Trophoblast cell (in vitro differentiated cells and primary cell): ENCODE results near the gene LETMD1.
A peak's percentile ranks its signal among the peaks of the same experiment; 100 is the strongest.
"Not testable (repeated sequence)": the region's sequence is repeated elsewhere in the genome, so short reads cannot be mapped to it uniquely, and the experiment has no call there.

Experiments used
- DNase-seq, 2 donors: peaks; one replicate each; pipeline ENCODE4 v3.0.0-alpha.2; 2016
- H2AFZ ChIP-seq: 2 replicates; pipeline ENCODE4 v1.6.1; 2013; ENCODE audit warnings: low read length, moderate library complexity, mild to moderate bottlenecking; ENCODE audit not compliant: insufficient read depth, poor library complexity
- H2AK5ac ChIP-seq: 2 replicates; pipeline ENCODE4 v1.6.1; 2013; ENCODE audit warnings: mild to moderate bottlenecking, low read length
- H2BK120ac ChIP-seq: 2 replicates; pipeline ENCODE4 v1.6.1; 2013; ENCODE audit warnings: low read length, mild to moderate bottlenecking, moderate library complexity; ENCODE audit not compliant: insufficient read depth, poor library complexity
- H2BK12ac ChIP-seq: 2 replicates; pipeline ENCODE4 v1.6.1; 2013; ENCODE audit warnings: mild to moderate bottlenecking, low read length, moderate library complexity
- H2BK5ac ChIP-seq: 2 replicates; pipeline ENCODE4 v1.6.1; 2013; ENCODE audit warnings: low read length, low read depth, moderate library complexity, mild to moderate bottlenecking; ENCODE audit not compliant: poor library complexity
- H3K14ac ChIP-seq: 2 replicates; pipeline ENCODE4 v1.6.1; 2013; ENCODE audit warnings: mild to moderate bottlenecking, low read length
- H3K18ac ChIP-seq: 2 replicates; pipeline ENCODE4 v1.6.1; 2013; ENCODE audit warnings: mild to moderate bottlenecking, low read length
- H3K23ac ChIP-seq: 2 replicates; pipeline ENCODE4 v1.6.1; 2013; ENCODE audit warnings: low read length
- H3K27ac ChIP-seq: 2 replicates; pipeline ENCODE4 v1.5.1; 2013; ENCODE audit warnings: low read depth, mild to moderate bottlenecking, inconsistent platforms, low read length, moderate library complexity
- H3K27me3 ChIP-seq: 2 replicates; pipeline ENCODE4 v1.6.1; 2013; ENCODE audit warnings: inconsistent platforms, mild to moderate bottlenecking, low read length, moderate library complexity; ENCODE audit not compliant: insufficient read depth
- H3K36me3 ChIP-seq, 2 experiments: 1 replicate in 1 of 2; 2 replicates in 1 of 2; pipeline ENCODE4 v1.6.1; 2013; ENCODE audit warnings: low read length in 2 of 2, mild to moderate bottlenecking in 2 of 2, moderate library complexity in 1 of 2; ENCODE audit not compliant: insufficient read depth in 2 of 2, control insufficient read depth in 1 of 2
- H3K4ac ChIP-seq: 2 replicates; pipeline ENCODE4 v1.6.1; 2013; ENCODE audit warnings: low read depth, mild to moderate bottlenecking, low read length, moderate library complexity
- H3K4me1 ChIP-seq, 2 experiments: 1 replicate in 1 of 2; 2 replicates in 1 of 2; pipeline ENCODE4 v1.6.1; 2013; ENCODE audit warnings: low read length in 2 of 2, mild to moderate bottlenecking in 2 of 2, moderate library complexity in 1 of 2; ENCODE audit not compliant: insufficient read depth in 2 of 2, control insufficient read depth in 1 of 2
- H3K4me2 ChIP-seq: 2 replicates; pipeline ENCODE4 v1.6.1; 2013; ENCODE audit warnings: inconsistent platforms, mild to moderate bottlenecking, low read length, moderate library complexity
- H3K4me3 ChIP-seq: 2 replicates; pipeline ENCODE4 v1.5.1; 2013; ENCODE audit warnings: mild to moderate bottlenecking, low read depth, low read length, inconsistent platforms
- H3K79me1 ChIP-seq: one replicate; pipeline ENCODE4 v1.6.1; 2013; ENCODE audit warnings: low read length
- H3K79me2 ChIP-seq: 2 replicates; pipeline ENCODE4 v1.6.1; 2013; ENCODE audit warnings: low read length, mild to moderate bottlenecking; ENCODE audit not compliant: control insufficient read depth, insufficient read depth, poor library complexity
- H3K9ac ChIP-seq: 2 replicates; pipeline ENCODE4 v1.6.1; 2013; ENCODE audit warnings: mild to moderate bottlenecking, low read length
- H3K9me3 ChIP-seq: 2 replicates; pipeline ENCODE4 v1.6.1; 2013; ENCODE audit warnings: low read depth, mild to moderate bottlenecking, control low read depth, inconsistent platforms, low read length; ENCODE audit not compliant: insufficient read depth
- H4K12ac ChIP-seq: 2 replicates; pipeline ENCODE4 v1.6.1; 2013; ENCODE audit warnings: low read depth, mild to moderate bottlenecking, low read length, moderate library complexity
- H4K8ac ChIP-seq: 2 replicates; pipeline ENCODE4 v1.6.1; 2013; ENCODE audit warnings: low read depth, mild to moderate bottlenecking, low read length, moderate library complexity
- H4K91ac ChIP-seq: one replicate; pipeline ENCODE4 v1.6.1; 2013; ENCODE audit warnings: low read depth, mild to moderate bottlenecking, low read length, moderate library complexity
- WGBS: extraction: QIAGEN DNeasy Blood & Tissue Kit; methylation state at CpG from one replicate; pipeline ENCODE4 v1.1.7; 2013; ENCODE audit warnings: missing lambda C conversion rate; ENCODE audit not compliant: insufficient read length, insufficient coverage; ENCODE audit errors: extremely low coverage; 5-methylcytosine and 5-hydroxymethylcytosine counted together

The LETMD1 gene

DNA sequence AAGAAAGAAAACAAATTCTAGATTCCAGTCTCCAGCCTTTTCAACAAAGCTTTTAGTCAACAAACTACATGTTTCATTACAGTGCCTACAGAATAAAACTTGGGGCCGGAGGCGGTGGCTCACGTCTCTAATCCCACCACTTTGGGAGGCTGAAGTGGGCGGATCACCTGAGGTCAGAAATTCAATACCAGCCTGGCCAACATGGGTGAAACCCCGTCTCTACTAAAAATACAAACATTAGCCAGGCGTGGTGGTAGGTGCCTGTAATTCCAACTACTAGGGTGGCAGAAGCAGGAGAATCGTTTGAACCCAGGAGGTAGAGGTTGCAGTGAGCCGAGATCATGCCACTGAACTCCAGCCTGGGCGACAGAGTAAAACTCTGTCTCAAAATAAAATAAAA lies 33.7 kb upstream of the LETMD1 start:
- H3K36me3 ChIP-seq, H3K4me2 ChIP-seq, H3K4me1 ChIP-seq, H3K79me1 ChIP-seq, H3K27me3 ChIP-seq, DNase-seq, H4K91ac ChIP-seq, H4K12ac ChIP-seq, H2AFZ ChIP-seq, H3K4me3 ChIP-seq, H2AK5ac ChIP-seq, H3K4ac ChIP-seq, H3K18ac ChIP-seq, H3K27ac ChIP-seq, H4K8ac ChIP-seq, H3K14ac ChIP-seq, H3K79me2 ChIP-seq, H2BK12ac ChIP-seq, H3K9ac ChIP-seq, H2BK120ac ChIP-seq, H3K9me3 ChIP-seq, H2BK5ac ChIP-seq, H3K23ac ChIP-seq: not testable (repeated sequence)
- no CpG with 5 or more reads among the region's 9 CpGs for WGBS

DNA sequence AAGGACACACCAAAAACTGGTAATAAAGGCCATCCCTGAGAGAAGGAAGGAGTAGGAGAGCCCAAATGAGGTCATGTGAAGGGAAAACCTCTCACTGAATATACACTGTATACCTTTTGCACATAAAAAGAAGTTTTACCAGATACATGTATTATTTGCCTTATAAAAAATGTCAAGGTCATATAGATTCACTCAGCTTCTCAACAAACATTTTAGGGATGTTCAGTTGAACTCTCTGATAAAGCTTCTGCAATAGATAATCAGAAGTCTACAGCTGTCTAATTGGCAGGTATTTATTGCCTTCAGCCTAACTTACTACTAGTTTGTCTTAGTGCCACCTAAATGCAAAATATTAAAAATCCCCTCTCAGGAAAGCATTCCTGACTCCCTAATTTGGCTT lies 30.7 kb upstream of the LETMD1 start:
- DNase-seq, result no peak

DNA sequence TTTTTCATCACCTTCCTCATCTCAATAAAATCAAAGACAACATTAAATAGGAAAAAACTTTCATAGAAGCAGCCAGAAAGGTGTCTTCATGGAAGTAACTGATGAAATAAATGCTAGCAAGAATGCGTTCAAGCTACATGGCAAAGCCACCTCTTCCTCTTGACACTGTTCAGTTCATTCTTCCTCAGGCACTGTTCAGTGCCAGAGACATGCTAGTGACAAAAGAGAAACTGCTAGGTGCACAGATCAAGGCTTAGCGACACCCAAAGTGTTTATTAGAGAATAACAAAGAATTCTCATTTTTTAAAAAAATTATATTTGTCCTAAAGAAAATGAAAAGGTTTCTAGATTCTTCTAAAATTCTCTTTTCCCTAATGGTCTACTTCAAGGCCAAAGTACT lies 29.2 kb upstream of the LETMD1 start:
- Histone ChIP-seq H3K79me1 (no peaks in the 10 kb centered on the region), H3K4me1 (no peaks in the 10 kb centered on the region), H2AFZ (no peak overlapping the region), H2AK5ac (no peak overlapping the region), H3K23ac (no peak overlapping the region), H2BK120ac (no peak overlapping the region), H2BK5ac (no peak overlapping the region), H3K27ac (no peak overlapping the region), H4K12ac (no peak overlapping the region), H3K14ac (no peak overlapping the region), H3K4me2 (no peak overlapping the region), H3K27me3 (no peaks in the 10 kb centered on the region), H3K36me3 (peaks cover 0 to 2% of the 10 kb centered on the region in 2 experiments), H2BK12ac (no peak overlapping the region), H3K9me3 (no peaks in the 10 kb centered on the region), H3K4ac (no peak overlapping the region), H3K9ac (no peak overlapping the region), H3K18ac (no peak overlapping the region), H3K79me2 (peaks cover 4% of the 10 kb centered on the region), H3K4me3 (no peak overlapping the region), H4K8ac (no peak overlapping the region), H4K91ac (no peak overlapping the region)
- WGBS, result no CpG with 5 or more reads among the region's 2 CpGs
- DNase-seq, result no peak

More for the DNA sequence above, 30.7 kb upstream of the LETMD1 start:
- no peak overlapping the region for H2BK12ac ChIP-seq
- no peak overlapping the region for H2AFZ ChIP-seq
- no peaks in the 10 kb centered on the region for H3K79me1 ChIP-seq
- no peak overlapping the region for H3K4me3 ChIP-seq
- H3K36me3 ChIP-seq, result peaks cover 0 to 2% of the 10 kb centered on the region in 2 experiments
- H4K8ac ChIP-seq, result no peak overlapping the region
- H4K91ac ChIP-seq, result no peak overlapping the region
- H3K79me2 ChIP-seq, result peaks cover 4% of the 10 kb centered on the region
- H3K27ac ChIP-seq, result no peak overlapping the region
- H3K9ac ChIP-seq, result no peak overlapping the region
- no peaks in the 10 kb centered on the region for H3K9me3 ChIP-seq
- no peak overlapping the region for H2AK5ac ChIP-seq
- no peak overlapping the region for H3K4me2 ChIP-seq
- H3K23ac ChIP-seq, result no peak overlapping the region
- H3K14ac ChIP-seq, result no peak overlapping the region
- H3K4me1 ChIP-seq, result no peaks in the 10 kb centered on the region
- H3K4ac ChIP-seq, result no peak overlapping the region
- no peak overlapping the region for H4K12ac ChIP-seq
- H3K18ac ChIP-seq, result no peak overlapping the region
- H2BK120ac ChIP-seq, result no peak overlapping the region
- H2BK5ac ChIP-seq, result no peak overlapping the region
- no peaks in the 10 kb centered on the region for H3K27me3 ChIP-seq

DNA sequence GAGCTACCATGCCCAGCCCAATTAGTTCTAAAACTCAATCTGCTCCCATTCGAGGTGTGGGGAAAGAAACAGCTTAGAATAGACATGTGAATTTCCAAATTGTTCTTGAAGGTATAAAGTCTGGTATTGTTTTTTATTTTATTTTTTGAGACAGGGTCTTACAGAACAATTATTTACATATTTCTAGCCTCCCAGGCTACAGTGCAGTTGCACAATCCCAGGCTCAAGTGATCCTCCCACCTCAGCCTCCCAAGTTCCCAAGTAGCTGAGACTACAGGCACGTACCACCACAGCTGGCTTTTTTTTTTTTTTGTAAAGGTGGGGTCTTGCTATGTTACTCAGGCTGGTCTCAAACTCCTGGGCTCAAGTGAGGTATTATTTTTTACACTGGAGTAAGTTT lies 28.2 kb upstream of the LETMD1 start:
- Histone ChIP-seq H3K14ac (no peak overlapping the region), H2BK5ac (no peak overlapping the region), H3K9me3 (no peaks in the 10 kb centered on the region), H4K8ac (no peak overlapping the region), H3K23ac (no peak overlapping the region), H3K4me3 (no peak overlapping the region), H3K9ac (no peak overlapping the region), H3K4ac (peak overlapping the region; percentile 75), H2BK12ac (no peak overlapping the region), H3K27me3 (no peaks in the 10 kb centered on the region), H3K4me2 (no peak overlapping the region), H4K91ac (no peak overlapping the region), H3K27ac (no peak overlapping the region), H3K4me1 (peaks cover 4 to 5% of the 10 kb centered on the region in 2 experiments), H2BK120ac (no peak overlapping the region), H3K79me1 (peaks cover 3% of the 10 kb centered on the region), H3K18ac (no peak overlapping the region), H2AK5ac (no peak overlapping the region), H3K36me3 (peaks cover 0 to 2% of the 10 kb centered on the region in 2 experiments), H2AFZ (no peak overlapping the region), H4K12ac (no peak overlapping the region), H3K79me2 (peaks cover 7% of the 10 kb centered on the region)
- WGBS, result no CpG with 5 or more reads among the region's 2 CpGs
- no peak for DNase-seq
